Measurements from ENCODE around the gene PAPLN. TPM values are rescaled to one million over a fixed set of nuclear protein-coding genes. Genes with fewer than 3 reads are reported as not detected.

PAPLN gene
- total and polyA plus RNA-seq, 3 donors from 2014 or later, result 12.4 to 33.4 (median 24.5) TPM

GRCh38 chr14:73266317-73266716 is 29.0 kb downstream of the PAPLN start:
- Histone ChIP-seq H3K9me3 (no peaks in the 10 kb centered on the region), H3K36me3 (ENCODE audit: low read depth, missing control alignments) (no peaks in the 10 kb centered on the region), H3K27ac (no peak overlapping the region), H3K4me3 (no peak overlapping the region), H3K27me3 (no peaks in the 10 kb centered on the region), H3K4me1 (peaks cover 9% of the 10 kb centered on the region)
- no peak for DNase-seq
- 75% methylated on average over 7 of the region's 7 CpGs; no CpG with 5 or more reads in 1 of the 2 donors for WGBS, 2 donors
- intact Hi-C loops (cut with DNase I; ENCODE audit: low total_unique reads), result no loop called here
- TF ChIP-seq POLR2A (IDR thresholded peaks at IDR 0.05), result no peak
- TF ChIP-seq CTCF (IDR thresholded peaks at IDR 0.05), result no peak

DNA sequence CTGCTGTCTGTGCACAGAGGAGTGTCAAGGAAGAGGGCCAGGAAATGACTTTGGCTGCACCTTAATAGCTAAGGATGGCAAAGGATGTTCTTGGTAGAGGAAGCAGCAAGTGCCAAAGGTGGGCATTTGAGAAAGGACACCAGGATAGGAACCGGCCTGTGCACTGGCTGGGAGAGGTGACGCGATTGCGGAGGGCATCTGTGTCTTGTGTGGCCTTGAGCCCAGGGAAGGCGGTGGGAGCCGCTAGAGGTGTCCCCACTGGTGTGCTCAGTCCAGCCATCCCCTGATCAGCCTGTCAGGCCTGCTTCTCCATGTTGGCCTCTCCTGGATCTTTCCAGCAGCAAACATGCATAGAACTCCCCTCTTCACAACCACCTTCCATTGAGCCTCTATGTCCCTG is 30.2 kb downstream of the PAPLN start:
- intact Hi-C loops (cut with DNase I; ENCODE audit: low total_unique reads), result no loop called here
- no peaks in the 10 kb centered on the region for H3K27me3 ChIP-seq
- no peak overlapping the region for H3K27ac ChIP-seq
- 94 to 95% methylated on average over 6 of the region's 6 CpGs for WGBS, 2 donors
- H3K4me1 ChIP-seq, result peaks cover 9% of the 10 kb centered on the region
- DNase-seq, result no peak
- no peaks in the 10 kb centered on the region for H3K9me3 ChIP-seq
- H3K36me3 ChIP-seq (ENCODE audit: low read depth, missing control alignments), result no peaks in the 10 kb centered on the region
- H3K4me3 ChIP-seq, result no peak overlapping the region
- TF ChIP-seq POLR2A (IDR thresholded peaks at IDR 0.05) (no peak), CTCF (IDR thresholded peaks at IDR 0.05) (no peak)

DNA sequence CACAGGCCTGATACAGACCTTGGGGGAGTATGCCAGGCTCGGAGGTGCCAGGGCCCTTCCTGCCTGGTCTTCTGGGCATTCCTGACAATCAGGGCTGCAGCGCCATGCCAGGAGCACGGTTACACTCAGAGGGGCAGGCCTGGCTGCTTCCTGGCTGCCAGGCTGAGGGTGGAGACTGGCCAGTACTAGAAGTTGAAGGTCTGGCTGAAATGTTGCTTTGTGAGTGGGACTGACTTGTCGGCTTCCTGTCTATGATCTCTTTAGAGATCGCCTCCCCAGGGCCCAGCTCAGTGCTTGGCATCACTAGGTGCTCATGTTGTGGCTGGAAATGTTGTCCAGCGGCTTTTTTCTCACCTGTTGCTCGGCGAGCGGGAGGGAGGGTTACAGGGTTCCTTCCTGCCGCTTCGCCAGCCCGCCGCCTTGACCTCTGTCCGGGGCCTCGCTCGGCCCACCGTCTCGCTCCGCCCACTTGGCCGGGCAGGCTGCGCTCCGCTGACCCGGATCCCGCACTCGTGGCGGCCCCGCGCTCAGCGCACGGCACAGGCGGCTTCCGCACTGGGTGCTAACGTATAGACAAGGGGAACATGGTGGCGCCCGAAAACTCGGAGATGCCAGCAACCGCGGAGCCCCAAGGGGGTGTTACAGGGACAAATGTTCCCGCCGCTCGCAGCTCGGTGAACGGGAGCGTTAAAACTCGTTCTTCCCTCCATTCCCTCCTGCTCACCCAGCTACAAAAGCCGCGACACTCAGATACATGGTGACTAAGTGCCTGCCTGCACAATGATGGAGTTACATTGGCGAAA is 32.6 kb downstream of the PAPLN start:
- no peaks in the 10 kb centered on the region for H3K9me3 ChIP-seq
- TF ChIP-seq CTCF (IDR thresholded peaks at IDR 0.05), result no peak
- no peak for TF ChIP-seq POLR2A (IDR thresholded peaks at IDR 0.05)
- H3K4me1 ChIP-seq, result peaks cover 9% of the 10 kb centered on the region
- 5 to 11% methylated on average over 17 to 40 of the region's 48 CpGs for WGBS, 2 donors
- peak; percentile 59 for DNase-seq
- no peaks in the 10 kb centered on the region for H3K27me3 ChIP-seq
- H3K36me3 ChIP-seq (ENCODE audit: low read depth, missing control alignments), result no peaks in the 10 kb centered on the region
- H3K4me3 ChIP-seq, result peak overlapping the region; percentile 41 to 61
- peak overlapping the region; percentile 43 to 60 for H3K27ac ChIP-seq
- intact Hi-C loops (cut with DNase I; ENCODE audit: low total_unique reads), result no loop called here

DNA sequence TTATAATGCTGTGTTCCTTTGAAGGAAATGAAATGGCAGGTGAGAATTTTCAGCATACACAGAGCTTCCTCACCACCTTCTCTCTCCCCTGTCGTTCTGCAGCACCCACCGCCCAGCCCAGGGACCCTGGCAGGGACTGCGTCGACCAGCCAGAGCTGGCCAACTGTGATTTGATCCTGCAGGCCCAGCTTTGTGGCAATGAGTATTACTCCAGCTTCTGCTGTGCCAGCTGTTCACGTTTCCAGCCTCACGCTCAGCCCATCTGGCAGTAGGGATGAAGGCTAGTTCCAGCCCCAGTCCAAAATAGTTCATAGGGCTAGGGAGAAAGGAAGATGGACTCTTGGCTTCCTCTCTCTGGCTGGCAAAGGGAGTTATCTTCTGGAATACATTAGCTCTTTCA is 35.1 kb downstream of the PAPLN start:
- H3K27me3 ChIP-seq, result no peaks in the 10 kb centered on the region
- no peak for DNase-seq
- H3K9me3 ChIP-seq, result no peaks in the 10 kb centered on the region
- H3K4me1 ChIP-seq, result peaks cover 9% of the 10 kb centered on the region
- H3K36me3 ChIP-seq (ENCODE audit: low read depth, missing control alignments), result no peaks in the 10 kb centered on the region
- 67 to 72% methylated on average over 6 of the region's 6 CpGs for WGBS, 2 donors
- H3K4me3 ChIP-seq, result no peak overlapping the region
- TF ChIP-seq CTCF (IDR thresholded peaks at IDR 0.05), result no peak
- no peak for TF ChIP-seq POLR2A (IDR thresholded peaks at IDR 0.05)
- H3K27ac ChIP-seq, result no peak overlapping the region
- intact Hi-C loops (cut with DNase I; ENCODE audit: low total_unique reads), result no loop called here

DNA sequence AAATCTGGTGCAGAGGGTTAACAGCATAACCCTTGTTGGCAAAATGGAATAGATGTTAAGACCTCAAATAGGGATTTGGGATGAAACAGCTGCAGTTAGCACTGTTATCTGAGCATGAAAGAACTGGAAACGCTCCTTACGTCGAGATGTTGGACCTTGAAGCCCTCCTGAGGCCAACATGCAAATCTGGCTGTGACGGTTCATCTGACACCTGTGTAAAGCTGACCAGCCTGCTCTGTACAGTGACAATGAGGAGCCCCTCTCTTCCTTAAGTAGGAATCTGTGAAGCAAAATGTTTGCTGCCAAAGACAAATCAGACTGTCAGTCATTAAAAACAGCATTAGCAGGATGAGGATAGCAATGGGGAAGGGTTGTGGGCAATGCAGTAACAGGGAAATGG is 36.5 kb downstream of the PAPLN start:
- 54 to 59% methylated on average over 4 of the region's 4 CpGs for WGBS, 2 donors
- no peaks in the 10 kb centered on the region for H3K36me3 ChIP-seq (ENCODE audit: low read depth, missing control alignments)
- H3K4me3 ChIP-seq, result no peak overlapping the region
- intact Hi-C loops (cut with DNase I; ENCODE audit: low total_unique reads), result no loop called here
- H3K4me1 ChIP-seq, result peaks cover 9% of the 10 kb centered on the region
- no peaks in the 10 kb centered on the region for H3K9me3 ChIP-seq
- DNase-seq, result no peak
- no peak for TF ChIP-seq POLR2A (IDR thresholded peaks at IDR 0.05)
- TF ChIP-seq CTCF (IDR thresholded peaks at IDR 0.05), result no peak
- H3K27me3 ChIP-seq, result no peaks in the 10 kb centered on the region
- H3K27ac ChIP-seq, result no peak overlapping the region

Data from testis (tissue), 3 donors.